Gastrocnemius medialis (tissue), 4 donors: Measurements from ENCODE around the gene GPATCH1. TPM values are rescaled to one million over a fixed set of nuclear protein-coding genes. Genes with fewer than 3 reads are reported as not detected.
"Not testable (repeated sequence)": the region's sequence is repeated elsewhere in the genome, so short reads cannot be mapped to it uniquely, and the experiment has no call there.

Source experiments
- ATAC-seq, 2 donors: fragments of 150-250 bp; one replicate each; pipeline ENCODE4 v1.9.1; 2016
- DNase-seq, 2 donors: peaks; one replicate each; pipeline ENCODE4 v3.0.0-alpha.2; 2019
- H3K27ac ChIP-seq, 4 donors: fragments of 200-600 bp; sonication (generic); 1 replicate in 1 of 4; 2 replicates in 3 of 4; pipeline ENCODE4 v1.5.1; 2016 to 2018; ENCODE audit warnings: mild to moderate bottlenecking in 2 of 4, moderate library complexity in 1 of 4
- H3K27me3 ChIP-seq, 3 donors: fragments of 200-600 bp; sonication (generic) in 2 of 3; 1 replicate in 1 of 3; 2 replicates in 2 of 3; pipeline versions ENCODE4 v1.5.1 to v1.6.0; 2016 to 2019; ENCODE audit warnings: mild to moderate bottlenecking in 1 of 3, moderate library complexity in 1 of 3
- H3K36me3 ChIP-seq, 2 donors: fragments of 200-600 bp; sonication (generic) in 1 of 2; one replicate each; pipeline ENCODE4 v1.5.1; 2017 to 2018
- H3K4me1 ChIP-seq, 2 donors: fragments of 200-600 bp; sonication (generic) in 1 of 2; one replicate each; pipeline ENCODE4 v1.5.1; 2016 to 2017; ENCODE audit warnings: mild to moderate bottlenecking in 2 of 2
- H3K4me3 ChIP-seq, 4 donors: fragments of 200-600 bp; sonication (generic) in 3 of 4; 1 replicate in 1 of 4; 2 replicates in 3 of 4; pipeline ENCODE4 v1.5.1; 2016 to 2019; ENCODE audit warnings: mild to moderate bottlenecking in 2 of 4
- H3K9me3 ChIP-seq, 3 donors: fragments of 200-600 bp; sonication (generic) in 2 of 3; 1 replicate in 1 of 3; 2 replicates in 2 of 3; pipeline ENCODE4 v1.5.1; 2016 to 2019
- CTCF ChIP-seq, 5 experiments: fragments of 450-650 bp in 3 of 5; fragments of 200-600 bp in 2 of 5; sonication (generic) in 2 of 5; IDR thresholded peaks in 4 of 5; conservative IDR thresholded peaks in 1 of 5; 1 replicate in 4 of 5; 2 replicates in 1 of 5; pipeline ENCODE4 v1.5.1; 2016 to 2019; ENCODE audit warnings: antibody characterized with exemption in 5 of 5, mild to moderate bottlenecking in 3 of 5, moderate library complexity in 3 of 5
- POLR2A ChIP-seq, 2 donors: fragments of 450-650 bp; IDR thresholded peaks; one replicate each; pipeline ENCODE4 v1.6.1; 2017; ENCODE audit warnings: antibody characterized with exemption in 2 of 2, mild to moderate bottlenecking in 2 of 2, moderate library complexity in 2 of 2
- in situ Hi-C, 4 donors: fragments of 200-750 bp; cut with MboI; loops; one replicate each; pipeline versions ENCODE4 v1.15.0 to v1.8.0; 2017; ENCODE audit warnings: low sequenced_read_pairs in 4 of 4
- intact Hi-C: fragments of 100-400 bp; cut with DNase I; formaldehyde crosslinking; loops from one replicate; pipeline ENCODE4 v1.15.1; 2023; ENCODE audit warnings: low total_unique reads
- total RNA-seq, 4 donors: library from RNA; depleted of rRNA; stranded (reverse); fragments of >200 nt; gene quantifications; one replicate each; pipeline versions ENCODE4 v1.1.0 to v1.2.3, GENCODE V29; 2016

Gene GPATCH1
- total RNA-seq = 1 to 10 TPM; 2.2 to 5.3 (median 4.6) TPM

GRCh38 chr19:33080761-33081681 lies at the start of gene GPATCH1:
Gene GPATCH1 (plus strand): TSS chr19:33081181. CDS start chr19:33081194, 13 bp downstream.
- TF ChIP-seq POLR2A (IDR thresholded peaks at IDR 0.05) (peak in 1 of 2 donors; percentile 33), CTCF (IDR thresholded peaks at IDR 0.05 in 4 of 5, conservative IDR thresholded peaks at IDR 0.05 in 1 of 5) (no peak)
- DNase-seq = peak; percentile 68 to 78
- intact Hi-C loops (loop anchor here (1.0 to 5.0 kb wide), 2 partner anchors 95 to 109 kb away; partner anchors contain the start of genes CEP89 and FAAP24), in situ Hi-C loops (no loop called here)
- Histone ChIP-seq H3K36me3 (no peaks in the 10 kb centered on the region), H3K4me1 (peaks cover 15 to 16% of the 10 kb centered on the region in 2 donors), H3K27me3 (no peaks in the 10 kb centered on the region), H3K4me3 (peak within 1 kb of the TSS; percentile 82 to 97 (median 96)), H3K9me3 (no peaks in the 10 kb centered on the region), H3K27ac (peak within 1 kb of the TSS; percentile 82 to 90 (median 86))
- peak; percentile 88 to 96 for ATAC-seq

- Histone ChIP-seq H3K27ac (no peak overlapping the region), H3K9me3 (no peaks in the 10 kb centered on the region), H3K36me3 (no peaks in the 10 kb centered on the region), H3K4me1 (no peaks in the 10 kb centered on the region), H3K4me3 (no peak overlapping the region), H3K27me3 (no peaks in the 10 kb centered on the region)
- in situ Hi-C loops = no loop called here
- DNase-seq (no peak), ATAC-seq (no peak)
- intact Hi-C loops = no loop called here
- TF ChIP-seq POLR2A (IDR thresholded peaks at IDR 0.05) = no peak
- no peak for TF ChIP-seq CTCF (IDR thresholded peaks at IDR 0.05 in 4 of 5, conservative IDR thresholded peaks at IDR 0.05 in 1 of 5)
Observed at GRCh38 chr19:33032218-33032781, 48.7 kb upstream of the GPATCH1 start.

- no peak for TF ChIP-seq POLR2A (IDR thresholded peaks at IDR 0.05)
- no peak for TF ChIP-seq CTCF (IDR thresholded peaks at IDR 0.05 in 4 of 5, conservative IDR thresholded peaks at IDR 0.05 in 1 of 5)
- Histone ChIP-seq H3K9me3 (no peaks in the 10 kb centered on the region), H3K27me3 (no peaks in the 10 kb centered on the region), H3K27ac (no peak overlapping the region), H3K4me1 (no peaks in the 10 kb centered on the region), H3K36me3 (no peaks in the 10 kb centered on the region), H3K4me3 (no peak overlapping the region)
- DNase-seq (no peak), ATAC-seq (no peak)
- intact Hi-C loops (no loop called here), in situ Hi-C loops (no loop called here)
Observed at GRCh38 chr19:33035461-33035860, 45.5 kb upstream of the GPATCH1 start.

- H3K27me3 ChIP-seq, H3K36me3 ChIP-seq, ATAC-seq, H3K4me1 ChIP-seq, H3K9me3 ChIP-seq, H3K27ac ChIP-seq, in situ Hi-C loops, H3K4me3 ChIP-seq, intact Hi-C loops, DNase-seq: not testable (repeated sequence)
Observed at GRCh38 chr19:33036370-33037167, 44.4 kb upstream of the GPATCH1 start.

- DNase-seq, H3K36me3 ChIP-seq, H3K27me3 ChIP-seq, H3K9me3 ChIP-seq, H3K27ac ChIP-seq, ATAC-seq, intact Hi-C loops, H3K4me3 ChIP-seq, in situ Hi-C loops, H3K4me1 ChIP-seq: not testable (repeated sequence)
Observed at GRCh38 chr19:33037168-33038025, 43.6 kb upstream of the GPATCH1 start.
